ENCODE data around the gene LDLRAD4.
"Not testable (repeated sequence)": the region's sequence is repeated elsewhere in the genome, so short reads cannot be mapped to it uniquely, and the experiment has no call there.

The LDLRAD4 gene

GRCh38 chr18:13487237-13487636 is 268.7 kb downstream of the LDLRAD4 start:
- TF ChIP-seq TSHZ2 (CRISPR knock-in tag; IDR thresholded peaks at IDR 0.05) (no peak), SNAI2 (CRISPR knock-in tag; IDR thresholded peaks at IDR 0.05) (no peak), PATZ1 (CRISPR knock-in tag; IDR thresholded peaks at IDR 0.05; ENCODE audit: borderline replicate concordance) (no peak), ZNF565 (CRISPR knock-in tag; conservative IDR thresholded peaks at IDR 0.05; ENCODE audit: low read depth) (no peak), ZNF70 (CRISPR knock-in tag; IDR thresholded peaks at IDR 0.05) (no peak), RARB (CRISPR knock-in tag; IDR thresholded peaks at IDR 0.05) (no peak)
- no peak for ATAC-seq

- ATAC-seq, result no peak
- TF ChIP-seq POU6F1 (CRISPR knock-in tag; IDR thresholded peaks at IDR 0.05; ENCODE audit: borderline replicate concordance, low read depth), result no peak
- TF ChIP-seq ZNF8 (CRISPR knock-in tag; IDR thresholded peaks at IDR 0.05), result no peak
- TF ChIP-seq ZNF70 (CRISPR knock-in tag; IDR thresholded peaks at IDR 0.05), result no peak
- TF ChIP-seq ZFP3 (CRISPR knock-in tag; IDR thresholded peaks at IDR 0.05), result no peak
- no peak for TF ChIP-seq ESRRG (CRISPR knock-in tag; IDR thresholded peaks at IDR 0.05)
- TF ChIP-seq GLIS3 (CRISPR knock-in tag; IDR thresholded peaks at IDR 0.05), result no peak
- TF ChIP-seq PATZ1 (CRISPR knock-in tag; IDR thresholded peaks at IDR 0.05; ENCODE audit: borderline replicate concordance), result no peak
- TF ChIP-seq ARNTL (CRISPR knock-in tag; IDR thresholded peaks at IDR 0.05; ENCODE audit: borderline replicate concordance, low read depth), result no peak
- no peak for TF ChIP-seq PPARA (CRISPR knock-in tag; IDR thresholded peaks at IDR 0.05; ENCODE audit: borderline replicate concordance)
- no peak for TF ChIP-seq SNAI2 (CRISPR knock-in tag; IDR thresholded peaks at IDR 0.05)
- TF ChIP-seq RARB (CRISPR knock-in tag; IDR thresholded peaks at IDR 0.05), result no peak
- TF ChIP-seq CREB5 (CRISPR knock-in tag; IDR thresholded peaks at IDR 0.05; ENCODE audit: low read depth), result no peak
- no peak for TF ChIP-seq OSR1 (CRISPR knock-in tag; IDR thresholded peaks at IDR 0.05)
- TF ChIP-seq ZFP30 (CRISPR knock-in tag; IDR thresholded peaks at IDR 0.05), result no peak
- no peak for TF ChIP-seq TSHZ2 (CRISPR knock-in tag; IDR thresholded peaks at IDR 0.05)
Observed at GRCh38 chr18:13488281-13488929, 269.8 kb downstream of the LDLRAD4 start.

- not testable (repeated sequence) for ATAC-seq
Observed at GRCh38 chr18:13489303-13489702, 270.7 kb downstream of the LDLRAD4 start.

Data from SK-N-SH treated with all-trans-retinoic acid at 6 μM for 48 hours (cell line).